Measurements from ENCODE around the gene VWDE.

Gene VWDE

DNA sequence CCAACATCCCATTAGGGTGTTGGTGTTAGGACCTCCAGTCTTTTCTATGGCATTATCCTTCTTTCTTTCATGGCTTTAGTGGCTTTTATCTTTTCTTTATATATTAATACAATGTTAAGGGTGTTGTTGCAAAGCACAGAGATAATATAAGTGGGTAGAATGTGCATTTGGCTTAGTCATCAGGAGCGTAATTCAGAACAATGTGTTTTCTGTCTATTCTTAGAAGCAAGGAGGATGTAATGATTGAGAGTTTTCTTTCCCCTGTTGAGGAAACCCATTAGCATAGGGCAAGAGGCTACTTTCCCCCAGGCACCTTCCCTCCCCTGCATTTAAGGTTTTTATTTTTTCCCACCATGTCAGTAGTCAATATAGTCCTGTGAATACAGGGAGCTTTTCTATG is 112.9 kb downstream of the VWDE start:
- DNase-seq (ENCODE audit: low read depth in 2 of 2): no peak

DNA sequence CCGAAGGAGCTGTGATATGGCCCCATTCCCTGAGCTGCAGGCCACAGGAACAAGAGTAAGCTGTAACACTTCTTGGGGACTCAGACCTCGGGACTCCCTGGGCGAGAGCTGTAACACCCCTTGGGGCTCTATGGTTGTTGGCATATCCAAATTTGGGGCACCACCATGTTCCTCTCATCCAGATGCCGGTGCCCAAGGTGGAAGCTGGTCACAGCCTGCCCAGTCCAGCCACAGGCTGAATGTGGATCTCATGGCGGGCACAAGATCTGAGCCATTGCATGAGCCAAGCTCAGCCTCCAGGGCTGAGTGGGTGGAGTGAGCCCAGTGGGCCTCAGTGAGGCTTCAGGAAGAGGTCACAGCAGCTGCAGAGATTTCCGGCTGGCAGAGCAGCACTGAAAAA is 113.7 kb downstream of the VWDE start:
- no peak for DNase-seq (ENCODE audit: low read depth in 2 of 2)

DNA sequence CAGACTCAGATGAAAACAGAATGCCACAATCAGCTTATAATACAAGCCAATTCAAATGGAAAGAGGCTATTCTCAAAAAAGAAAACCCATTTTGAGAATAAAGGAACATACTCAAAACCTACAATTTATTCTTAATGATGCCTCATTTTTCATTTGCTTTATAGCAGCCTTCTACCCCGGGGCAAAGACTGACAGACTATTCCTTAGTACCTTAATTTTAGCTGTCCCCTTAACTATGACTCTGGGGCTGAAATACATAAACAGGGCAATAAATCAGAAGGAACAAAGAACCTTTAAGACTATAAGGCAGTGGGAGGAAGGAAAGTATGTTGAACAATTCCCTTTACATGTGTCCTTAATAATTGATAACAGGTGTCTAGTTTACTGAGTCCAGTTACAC is 115.8 kb downstream of the VWDE start:
- DNase-seq (ENCODE audit: low read depth in 2 of 2): no peak

DNA sequence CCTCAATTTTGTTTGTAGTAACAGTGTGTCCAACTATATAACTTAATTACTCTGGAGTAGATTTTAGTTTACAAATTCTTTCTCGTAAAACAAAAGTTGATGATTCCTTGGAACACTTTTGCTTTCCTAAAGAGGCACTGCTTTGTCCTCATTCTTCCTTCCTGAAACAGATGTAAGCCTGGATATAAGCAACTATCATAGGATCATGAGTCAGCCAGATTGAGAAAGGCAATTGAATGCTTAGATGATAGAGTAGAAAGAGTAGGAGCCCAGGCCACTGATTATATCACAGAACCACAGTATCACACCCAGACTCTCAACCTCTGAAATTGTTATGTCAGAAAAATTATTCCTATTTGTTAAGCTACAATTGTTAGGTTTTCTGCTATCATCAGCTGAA is 122.6 kb downstream of the VWDE start:
- DNase-seq (ENCODE audit: low read depth in 2 of 2): no peak

Data from stimulated activated CD4-positive, alpha-beta T cell treated with anti-CD3 and anti-CD28 coated beads, Interleukin-4, amount 100 ng/mL, for 48 hours (primary cell).